Vagina (tissue), 2 donors: ENCODE data around the gene RNASET2. TPM values are rescaled to one million over a fixed set of nuclear protein-coding genes. Genes with fewer than 3 reads are reported as not detected.

ENCODE experiments used
- DNase-seq, 2 donors: peaks; one replicate each; pipeline ENCODE4 v3.0.0-alpha.2; 2017; ENCODE audit errors: extremely low spot score in 2 of 2
- H3K27ac ChIP-seq: fragments of 200-600 bp; sonication (generic); one replicate; pipeline ENCODE4 v1.5.1; 2019
- H3K27me3 ChIP-seq: fragments of 200-600 bp; sonication (generic); one replicate; pipeline ENCODE4 v1.5.1; 2019
- H3K36me3 ChIP-seq, 2 donors: fragments of 200-600 bp; sonication (generic); one replicate each; pipeline ENCODE4 v1.5.1; 2017 to 2019
- H3K4me1 ChIP-seq: fragments of 200-600 bp; sonication (generic); one replicate; pipeline ENCODE4 v1.5.1; 2019
- H3K4me3 ChIP-seq, 2 donors: fragments of 200-600 bp; sonication (generic); 1 replicate in 1 of 2; 2 replicates in 1 of 2; pipeline ENCODE4 v1.5.1; 2016 to 2019
- H3K9me3 ChIP-seq: fragments of 200-600 bp; sonication (generic); one replicate; pipeline ENCODE4 v1.5.1; 2019
- CTCF ChIP-seq, 3 experiments: fragments of 450-650 bp in 2 of 3; fragments of 200-600 bp in 1 of 3; sonication (generic) in 1 of 3; IDR thresholded peaks; one replicate each; pipeline ENCODE4 v1.5.1; 2017 to 2019; ENCODE audit warnings: antibody characterized with exemption in 3 of 3, mild to moderate bottlenecking in 2 of 3, moderate library complexity in 2 of 3
- POLR2A ChIP-seq, 2 donors: fragments of 450-650 bp; IDR thresholded peaks; one replicate each; pipeline ENCODE4 v1.6.1; 2017; ENCODE audit warnings: antibody characterized with exemption in 2 of 2, mild to moderate bottlenecking in 2 of 2, moderate library complexity in 2 of 2
- POLR2AphosphoS5 ChIP-seq, 2 donors: sonication (generic); formaldehyde crosslinking; IDR thresholded peaks; one replicate each; pipeline ENCODE4 v1.9.0; 2017; ENCODE audit warnings: antibody characterized with exemption in 2 of 2, mild to moderate bottlenecking in 2 of 2, low read depth in 1 of 2; ENCODE audit not compliant: insufficient read depth in 1 of 2
- intact Hi-C: fragments of 100-400 bp; cut with DNase I; formaldehyde crosslinking; loops from one replicate; pipeline ENCODE4 v1.15.1; 2023
- total RNA-seq: library from RNA; depleted of rRNA; stranded (reverse); fragments of >200 nt; gene quantifications from one replicate; pipeline ENCODE4 v1.2.3, GENCODE V29; 2016

RNASET2 gene
- total RNA-seq, result 31.4 TPM

DNA sequence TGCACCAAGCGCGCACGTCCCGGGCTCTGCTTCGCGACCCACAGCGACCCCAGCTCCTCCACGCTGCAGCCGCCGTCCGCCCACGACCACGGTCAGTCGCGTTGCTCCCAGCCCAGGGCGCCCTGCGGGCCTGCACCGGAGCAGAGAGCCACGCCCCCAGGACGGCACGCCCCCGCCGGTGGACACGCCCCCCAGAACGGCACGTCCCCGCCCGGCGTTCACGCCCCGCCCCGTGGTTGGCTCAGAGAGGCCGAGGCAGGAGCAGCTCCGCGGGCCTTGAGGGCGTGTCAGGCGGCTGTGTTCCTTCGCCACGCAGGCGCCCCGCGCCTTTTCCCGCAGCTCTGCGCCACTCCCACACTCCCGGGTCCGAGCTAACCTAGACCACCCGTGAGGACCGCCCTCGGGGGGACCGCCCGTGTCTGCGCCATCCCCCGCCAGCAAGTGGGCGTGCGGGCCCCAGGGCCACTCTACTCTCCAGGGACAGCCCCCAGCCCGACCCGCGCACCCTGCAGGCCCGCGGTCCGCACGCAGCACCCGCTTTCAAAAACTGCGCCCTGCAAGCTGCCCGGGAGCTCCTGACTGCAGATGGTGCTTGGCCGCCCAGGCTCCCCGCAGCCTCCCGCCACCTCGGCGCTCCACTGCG lies at the start of gene RNASET2:
Gene RNASET2 (minus strand): TSS at position 107 of the 643 bp plus-strand sequence. CDS start 368 bp downstream, outside the sequence.
- no peaks in the 10 kb centered on the region for H3K9me3 ChIP-seq
- H3K4me1 ChIP-seq, result peaks cover 44% of the 10 kb centered on the region
- H3K27me3 ChIP-seq, result no peaks in the 10 kb centered on the region
- no peaks in the 10 kb centered on the region for H3K36me3 ChIP-seq
- H3K27ac ChIP-seq, result peak within 1 kb of the TSS; percentile 92
- DNase-seq, result no peak
- peak within 1 kb of the TSS; percentile 96 to 99 for H3K4me3 ChIP-seq
- TF ChIP-seq POLR2AphosphoS5 (IDR thresholded peaks at IDR 0.05; ENCODE audit: insufficient read depth in 1 of 2, low read depth in 1 of 2) (peak in 1 of 2 donors; percentile 93), CTCF (IDR thresholded peaks at IDR 0.05) (no peak), POLR2A (IDR thresholded peaks at IDR 0.05) (peak in 1 of 2 donors; percentile 74)
- intact Hi-C loops, result no loop called here

DNA sequence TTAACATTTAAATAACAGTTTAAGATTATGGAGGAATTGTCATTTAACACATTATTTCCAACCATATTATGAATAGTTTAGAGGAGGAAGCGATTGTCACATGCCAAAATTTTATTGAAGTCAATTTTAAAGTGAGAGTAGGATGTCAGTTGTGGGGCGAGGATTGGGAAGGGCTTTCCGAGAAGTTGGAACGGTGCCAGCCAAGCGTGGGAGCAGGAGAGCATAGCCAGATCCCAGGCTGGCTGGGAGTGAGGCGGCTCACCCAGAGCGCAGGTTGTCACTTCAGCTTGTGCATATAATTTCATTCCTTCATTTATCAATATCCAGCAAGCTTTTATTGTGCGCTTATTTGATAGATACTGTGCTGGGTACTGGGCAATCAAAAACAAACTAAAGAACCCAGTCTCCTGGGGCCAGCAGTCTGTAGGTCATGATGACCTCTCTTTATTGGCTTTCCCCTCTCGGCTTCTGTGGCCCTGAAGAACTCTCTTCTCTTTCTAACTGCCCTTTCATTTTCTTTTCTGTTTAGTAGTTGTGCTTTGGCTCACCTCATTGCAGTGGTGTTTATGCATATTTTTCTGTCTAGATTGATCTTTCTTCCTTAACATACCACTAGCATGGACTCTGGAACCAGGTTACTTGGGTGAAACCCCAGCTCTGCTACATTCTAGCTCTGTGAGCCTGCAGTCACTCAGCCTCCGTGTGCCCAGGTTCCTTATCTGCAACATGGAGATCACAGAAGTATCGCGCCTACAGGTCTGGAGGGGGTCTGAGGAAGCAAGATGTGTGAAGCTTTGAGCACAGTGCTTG lies 49.2 kb upstream of the RNASET2 start:
- DNase-seq, result no peak
- H3K4me1 ChIP-seq, result peaks cover 24% of the 10 kb centered on the region
- no peak overlapping the region for H3K4me3 ChIP-seq
- no peak for TF ChIP-seq POLR2A (IDR thresholded peaks at IDR 0.05)
- no peak for TF ChIP-seq POLR2AphosphoS5 (IDR thresholded peaks at IDR 0.05; ENCODE audit: insufficient read depth in 1 of 2, low read depth in 1 of 2)
- no peak for TF ChIP-seq CTCF (IDR thresholded peaks at IDR 0.05)
- peak overlapping the region; percentile 39 for H3K27ac ChIP-seq
- peaks cover 0 to 15% of the 10 kb centered on the region in 2 donors for H3K36me3 ChIP-seq
- intact Hi-C loops, result no loop called here
- H3K27me3 ChIP-seq, result no peaks in the 10 kb centered on the region
- H3K9me3 ChIP-seq, result no peaks in the 10 kb centered on the region

DNA sequence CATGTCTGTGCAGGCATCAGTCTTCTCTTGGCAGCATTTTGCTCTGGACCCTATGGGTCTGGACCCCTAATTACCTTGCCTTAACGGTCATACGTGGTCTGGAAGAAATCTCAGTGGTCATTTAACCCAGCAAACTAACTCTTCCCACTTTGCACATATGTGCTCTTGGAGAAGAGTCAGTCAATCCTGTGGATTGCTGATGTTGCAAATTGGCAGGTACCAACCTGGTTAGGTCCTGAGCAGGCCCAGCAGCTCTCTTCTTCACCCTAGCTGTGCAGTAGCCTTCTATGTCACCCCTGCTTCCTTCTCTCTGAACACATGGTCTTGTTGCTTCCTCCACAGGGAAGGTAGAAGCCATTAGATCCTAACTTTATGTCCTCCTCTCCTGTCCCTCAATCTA lies 44.4 kb upstream of the RNASET2 start:
- TF ChIP-seq POLR2A (IDR thresholded peaks at IDR 0.05), result no peak
- TF ChIP-seq CTCF (IDR thresholded peaks at IDR 0.05), result no peak
- TF ChIP-seq POLR2AphosphoS5 (IDR thresholded peaks at IDR 0.05; ENCODE audit: insufficient read depth in 1 of 2, low read depth in 1 of 2), result no peak
- intact Hi-C loops, result no loop called here

GRCh38 chr6:166999884-167000253 lies 43.5 kb upstream of the RNASET2 start:
- Histone ChIP-seq H3K4me3 (peak overlapping the region; percentile 95 to 96), H3K36me3 (peaks cover 0 to 4% of the 10 kb centered on the region in 2 donors), H3K4me1 (peaks cover 37% of the 10 kb centered on the region), H3K9me3 (no peaks in the 10 kb centered on the region), H3K27ac (peak overlapping the region; percentile 74), H3K27me3 (no peaks in the 10 kb centered on the region)
- no peak for DNase-seq
- TF ChIP-seq POLR2AphosphoS5 (IDR thresholded peaks at IDR 0.05; ENCODE audit: insufficient read depth in 1 of 2, low read depth in 1 of 2) (no peak), CTCF (IDR thresholded peaks at IDR 0.05) (no peak), POLR2A (IDR thresholded peaks at IDR 0.05) (no peak)
- intact Hi-C loops, result no loop called here

More for the DNA sequence above, 44.4 kb upstream of the RNASET2 start:
- H3K4me3 ChIP-seq, result no peak overlapping the region
- DNase-seq, result no peak
- no peaks in the 10 kb centered on the region for H3K27me3 ChIP-seq
- peaks cover 39% of the 10 kb centered on the region for H3K4me1 ChIP-seq
- no peak overlapping the region for H3K27ac ChIP-seq
- no peaks in the 10 kb centered on the region for H3K9me3 ChIP-seq
- peaks cover 0 to 9% of the 10 kb centered on the region in 2 donors for H3K36me3 ChIP-seq
